NCI-H187 treated with DMSO at 0.1 percent for 48 hours (cell line): ENCODE measurements around the gene LRCH4.
"Not testable (repeated sequence)": the region's sequence is repeated elsewhere in the genome, so short reads cannot be mapped to it uniquely, and the experiment has no call there.

ENCODE experiments used
- DNase-seq: peaks from one replicate; lab custom pipeline; 2025; lab: John Stamatoyannopoulos, UW

The LRCH4 gene

DNA sequence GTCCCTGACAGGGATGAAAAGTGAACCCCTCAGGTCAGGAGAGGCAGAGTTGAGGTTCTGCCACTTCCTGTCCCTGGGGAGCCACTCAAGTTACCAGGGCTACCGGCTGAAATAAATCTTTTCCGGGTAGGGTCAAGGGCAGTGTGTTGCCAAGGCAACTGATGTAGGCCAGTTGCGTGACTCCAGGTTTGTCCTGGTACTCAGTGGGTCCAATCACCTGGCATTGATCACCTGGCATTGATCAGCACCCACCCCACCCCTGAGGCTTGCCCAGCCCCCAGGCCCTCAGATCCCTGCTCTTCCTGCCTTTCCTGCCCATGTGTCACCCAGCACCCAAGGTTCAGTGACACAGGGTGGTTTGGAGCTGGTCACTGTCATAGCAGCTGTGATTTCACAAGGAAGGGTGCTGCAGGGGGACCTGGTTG, 18.2 kb downstream of the LRCH4 start:
- DNase-seq = no peak

GRCh38 chr7:100567031-100567730, 18.7 kb downstream of the LRCH4 start:
- no peak for DNase-seq

GRCh38 chr7:100566018-100566531, 19.9 kb downstream of the LRCH4 start:
- DNase-seq = no peak

DNA sequence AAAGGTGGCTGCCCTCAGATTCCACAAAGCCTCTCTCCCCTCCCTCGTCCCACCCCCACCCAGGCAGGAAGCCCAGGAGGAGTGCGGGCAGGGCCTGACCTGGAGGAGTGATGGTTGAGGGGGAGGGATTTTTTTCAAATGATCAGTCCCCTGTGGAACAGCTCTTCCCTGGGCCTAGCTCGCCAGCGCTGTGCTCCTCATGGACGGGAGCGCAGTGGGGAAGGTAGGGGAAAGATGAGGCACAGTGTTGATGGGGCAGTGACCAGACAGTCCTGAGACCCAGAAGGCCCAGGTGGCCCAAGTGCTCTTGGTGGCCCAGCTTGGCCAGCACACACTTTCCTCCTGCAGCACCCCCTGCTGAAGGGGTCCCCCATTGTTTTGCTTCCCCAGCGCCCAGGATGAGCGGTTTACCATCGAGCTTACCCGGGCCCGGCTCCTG, 20.8 kb downstream of the LRCH4 start:
- DNase-seq = no peak

DNA sequence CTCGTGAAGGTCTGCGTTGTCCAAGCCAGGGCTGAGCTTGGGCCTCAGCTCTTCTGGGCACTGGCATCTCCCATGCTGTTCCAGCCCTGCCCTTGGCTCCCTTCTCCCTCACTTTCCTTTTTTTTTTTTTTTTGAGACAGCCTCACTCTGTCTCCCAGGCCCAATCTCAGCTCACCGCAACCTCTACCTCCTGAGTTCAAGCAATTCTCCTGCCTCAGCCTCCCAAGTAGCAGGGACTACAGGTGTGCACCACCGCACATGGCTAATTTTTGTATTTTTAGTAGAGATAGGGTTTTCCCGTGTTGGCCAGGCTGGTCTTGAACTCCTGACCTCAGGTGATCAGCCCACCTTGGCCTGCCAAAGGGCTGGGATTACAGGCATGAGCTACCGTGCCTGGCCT, 21.5 kb downstream of the LRCH4 start:
- not testable (repeated sequence) for DNase-seq

GRCh38 chr7:100563809-100564400, 22.0 kb downstream of the LRCH4 start:
- peak; percentile 25 for DNase-seq

GRCh38 chr7:100563100-100563564, 22.8 kb downstream of the LRCH4 start:
- no peak for DNase-seq

- no peak for DNase-seq
Measured at GRCh38 chr7:100562195-100563099, 23.5 kb downstream of the LRCH4 start.

GRCh38 chr7:100561491-100562194, 24.3 kb downstream of the LRCH4 start:
- no peak for DNase-seq

GRCh38 chr7:100559127-100559526, 26.8 kb downstream of the LRCH4 start:
- no peak for DNase-seq

- no peak for DNase-seq
Measured at GRCh38 chr7:100556541-100556940, 29.4 kb downstream of the LRCH4 start.

DNA sequence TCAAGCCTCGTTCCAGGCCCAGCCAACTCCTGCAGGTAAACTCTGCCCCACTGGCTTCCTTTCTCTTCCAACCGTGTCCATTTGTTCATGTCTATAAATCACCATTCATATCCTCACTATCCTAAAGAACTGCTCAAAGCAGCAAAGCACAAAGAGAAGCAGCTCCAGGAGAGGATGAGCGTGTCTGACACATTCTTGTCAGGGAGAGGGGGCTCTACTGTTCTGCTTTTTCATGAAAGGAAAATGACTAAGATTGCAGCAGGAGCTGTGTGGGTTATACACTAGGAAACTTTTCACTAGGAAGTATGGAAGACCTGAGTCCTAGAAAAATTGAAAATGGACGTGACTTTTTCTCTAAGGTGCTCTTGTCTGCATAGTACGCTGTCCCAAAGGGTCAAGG, 30.2 kb downstream of the LRCH4 start:
- DNase-seq = no peak

GRCh38 chr7:100553032-100553431, 32.9 kb downstream of the LRCH4 start:
- DNase-seq = no peak

GRCh38 chr7:100552532-100552931, 33.4 kb downstream of the LRCH4 start:
- no peak for DNase-seq

GRCh38 chr7:100548446-100548845, 37.5 kb downstream of the LRCH4 start:
- DNase-seq = not testable (repeated sequence)

DNA sequence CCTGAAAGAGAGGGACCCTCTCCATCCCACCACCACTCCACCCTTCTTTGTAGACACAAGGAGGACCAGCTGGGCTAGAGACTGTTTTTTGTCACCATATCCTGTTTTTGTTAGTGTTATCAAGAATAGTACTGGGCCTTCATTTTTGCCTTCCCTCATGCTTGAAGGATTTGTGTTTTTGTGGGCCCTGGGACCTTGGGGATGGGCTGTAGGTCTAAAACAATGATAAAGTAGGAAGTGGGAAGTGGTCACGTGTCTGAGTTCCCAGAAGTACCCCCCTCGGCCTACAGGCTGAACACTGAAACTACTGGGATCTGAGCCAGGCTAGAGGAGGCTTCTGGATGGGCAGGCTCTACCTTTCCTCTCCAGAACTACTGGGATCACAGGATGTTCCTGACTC, 38.1 kb downstream of the LRCH4 start:
- DNase-seq = no peak

DNA sequence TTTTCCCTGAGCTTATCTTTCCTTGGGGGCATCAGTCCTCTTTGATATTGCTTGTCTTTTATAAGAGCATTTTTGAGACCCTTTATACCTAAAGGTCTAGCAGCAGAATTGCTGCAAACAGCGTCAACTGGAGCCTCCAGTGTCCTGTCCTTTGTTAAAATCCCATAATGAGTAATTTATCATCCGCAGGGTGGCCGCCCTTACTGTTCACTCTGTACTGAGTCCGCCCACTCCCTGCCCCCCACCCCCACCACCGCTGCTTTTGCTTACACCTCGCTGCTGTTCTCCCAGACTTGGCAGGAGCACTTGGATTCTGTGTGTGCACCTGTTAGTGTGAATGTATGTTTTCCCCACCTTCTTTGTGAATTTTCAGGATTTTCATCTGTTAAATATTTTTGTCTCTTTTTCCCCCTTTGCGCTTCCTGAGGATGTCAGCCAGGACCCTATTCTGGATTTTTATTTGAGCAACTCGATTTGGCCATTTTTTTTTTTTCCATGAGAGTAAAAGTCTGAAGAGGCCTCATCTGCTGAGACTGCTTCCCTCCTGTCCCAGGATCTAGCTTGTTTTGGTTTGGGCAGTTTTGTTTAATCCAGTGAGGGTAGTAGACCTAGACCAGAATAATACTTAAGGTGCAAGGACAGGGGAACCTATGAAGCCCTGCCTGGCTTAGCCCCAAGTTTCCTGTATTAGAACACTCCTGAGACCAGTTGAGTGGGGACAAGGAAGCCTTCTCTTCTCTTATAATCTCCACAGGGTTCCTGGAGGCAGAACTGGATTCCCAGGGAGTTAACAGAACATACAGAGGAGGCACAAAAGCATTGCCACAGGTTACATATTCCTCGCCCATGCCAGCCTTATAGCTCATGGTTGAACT, 38.8 kb downstream of the LRCH4 start:
- no peak for DNase-seq

GRCh38 chr7:100546129-100546925, 39.6 kb downstream of the LRCH4 start:
- no peak for DNase-seq

DNA sequence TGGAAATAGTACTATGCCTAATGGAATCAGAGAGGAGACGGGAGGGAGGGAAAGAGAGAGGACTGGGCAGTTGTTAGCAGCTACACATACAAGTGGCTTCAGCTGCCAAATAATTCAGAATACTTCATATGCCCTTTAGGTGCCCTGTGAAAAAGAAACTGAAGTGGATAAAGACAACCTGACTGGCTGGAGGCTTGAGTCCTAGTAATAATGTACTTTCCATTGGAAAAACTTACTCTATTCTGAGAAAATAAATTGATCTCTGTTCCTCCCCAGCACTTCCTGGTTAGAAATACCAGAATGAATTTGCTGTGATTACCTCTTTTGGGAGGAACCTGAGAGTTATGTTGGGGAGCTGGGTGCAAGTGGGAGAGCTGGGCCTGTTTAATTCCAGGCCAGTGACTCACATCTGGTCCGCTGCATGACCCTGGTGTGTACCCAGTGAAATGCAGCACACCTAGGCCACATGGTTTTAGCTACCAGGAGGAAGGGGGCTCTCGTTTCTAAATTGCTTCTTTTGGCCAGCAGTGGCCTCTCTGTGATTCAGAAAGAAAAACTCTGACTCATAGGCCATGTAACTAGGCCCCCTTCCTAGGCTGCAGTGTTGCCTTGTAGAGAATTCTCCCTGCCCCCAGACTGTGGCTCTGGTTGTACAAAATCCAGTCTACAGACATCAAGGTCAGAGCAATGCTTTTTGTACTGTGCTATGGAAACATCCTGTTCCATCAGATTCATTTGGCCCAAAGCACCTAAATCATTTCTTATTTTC, 40.4 kb downstream of the LRCH4 start:
- DNase-seq = no peak
